Measurements from ENCODE around the gene UBE2O. TPM values are rescaled to one million over a fixed set of nuclear protein-coding genes. Genes with fewer than 3 reads are reported as not detected.
A peak's percentile ranks its signal among the peaks of the same experiment; 100 is the strongest.

The UBE2O gene
- total RNA-seq, 1 experiment from 2014 or later: 68.9 TPM

DNA sequence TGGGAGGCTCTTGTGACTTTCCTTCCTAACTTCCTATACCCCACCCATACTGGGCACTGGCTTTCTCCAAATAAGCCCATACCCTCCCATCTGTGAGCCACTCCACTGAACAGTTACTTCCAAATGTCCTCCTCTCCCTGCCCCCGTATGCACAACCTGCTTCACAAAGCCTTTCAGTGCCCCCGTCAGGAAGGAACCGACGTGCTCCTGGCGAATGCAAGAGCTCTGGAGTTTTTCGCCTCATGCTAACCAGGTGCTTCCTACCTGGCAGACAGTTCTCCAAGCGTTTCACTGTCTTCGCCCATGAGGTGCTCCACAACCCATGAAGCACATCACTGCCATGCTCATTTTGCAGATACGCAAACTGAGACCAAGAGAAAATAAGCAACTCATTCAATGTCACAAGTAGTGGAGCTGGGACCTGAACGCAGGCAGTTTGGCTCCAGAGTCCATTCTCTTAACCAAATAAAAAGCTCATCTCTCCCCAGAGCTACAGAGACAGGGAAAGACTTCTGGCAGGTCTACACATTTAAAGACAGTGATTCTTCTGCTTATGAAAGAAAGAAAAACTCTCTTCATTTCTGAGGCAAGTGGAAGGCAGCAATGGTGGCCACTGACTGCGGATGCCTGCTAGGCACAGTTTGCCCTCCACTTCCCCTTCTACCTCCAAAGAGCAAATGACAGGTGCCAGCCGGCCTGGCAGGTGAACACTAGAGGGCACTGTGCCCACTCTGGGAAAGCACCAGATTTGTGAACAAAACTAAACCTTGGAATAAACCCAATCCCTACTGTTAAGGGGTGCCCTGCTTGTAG is 44.7 kb downstream of the UBE2O start:
- DNase-seq (ENCODE audit: low spot score): peak; percentile 82
- no peak overlapping the region for H3K4me3 Mint-ChIP-seq
- ATAC-seq: peak; percentile 76
- no peak overlapping the region; the same call in 1 of the 2 replicates for H3K27ac Mint-ChIP-seq
- peaks cover 15% of the 10 kb centered on the region for H3K36me3 Mint-ChIP-seq
- CTCF ChIA-PET: interaction anchor here (0.6 to 5.1 kb wide), 22 partner anchors 10 to 115 kb away, joined by 3 to 68 read pairs (median 4); partner anchors contain the start of genes QRICH2 and UBE2O
- no peaks in the 10 kb centered on the region for H3K27me3 Mint-ChIP-seq (ENCODE audit: low read depth)
- POLR2A ChIA-PET: no interaction called here
- peaks cover 11% of the 10 kb centered on the region; the same call in 1 of the 2 replicates for H3K4me1 Mint-ChIP-seq
- no peaks in the 10 kb centered on the region for H3K9me3 Mint-ChIP-seq
- TF ChIP-seq, protein P1, sequence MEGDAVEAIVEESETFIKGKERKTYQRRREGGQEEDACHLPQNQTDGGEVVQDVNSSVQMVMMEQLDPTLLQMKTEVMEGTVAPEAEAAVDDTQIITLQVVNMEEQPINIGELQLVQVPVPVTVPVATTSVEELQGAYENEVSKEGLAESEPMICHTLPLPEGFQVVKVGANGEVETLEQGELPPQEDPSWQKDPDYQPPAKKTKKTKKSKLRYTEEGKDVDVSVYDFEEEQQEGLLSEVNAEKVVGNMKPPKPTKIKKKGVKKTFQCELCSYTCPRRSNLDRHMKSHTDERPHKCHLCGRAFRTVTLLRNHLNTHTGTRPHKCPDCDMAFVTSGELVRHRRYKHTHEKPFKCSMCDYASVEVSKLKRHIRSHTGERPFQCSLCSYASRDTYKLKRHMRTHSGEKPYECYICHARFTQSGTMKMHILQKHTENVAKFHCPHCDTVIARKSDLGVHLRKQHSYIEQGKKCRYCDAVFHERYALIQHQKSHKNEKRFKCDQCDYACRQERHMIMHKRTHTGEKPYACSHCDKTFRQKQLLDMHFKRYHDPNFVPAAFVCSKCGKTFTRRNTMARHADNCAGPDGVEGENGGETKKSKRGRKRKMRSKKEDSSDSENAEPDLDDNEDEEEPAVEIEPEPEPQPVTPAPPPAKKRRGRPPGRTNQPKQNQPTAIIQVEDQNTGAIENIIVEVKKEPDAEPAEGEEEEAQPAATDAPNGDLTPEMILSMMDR (IDR thresholded peaks at IDR 0.05): peak; percentile 59; the same call in 1 of the 2 replicates
- TF ChIP-seq, protein P2, sequence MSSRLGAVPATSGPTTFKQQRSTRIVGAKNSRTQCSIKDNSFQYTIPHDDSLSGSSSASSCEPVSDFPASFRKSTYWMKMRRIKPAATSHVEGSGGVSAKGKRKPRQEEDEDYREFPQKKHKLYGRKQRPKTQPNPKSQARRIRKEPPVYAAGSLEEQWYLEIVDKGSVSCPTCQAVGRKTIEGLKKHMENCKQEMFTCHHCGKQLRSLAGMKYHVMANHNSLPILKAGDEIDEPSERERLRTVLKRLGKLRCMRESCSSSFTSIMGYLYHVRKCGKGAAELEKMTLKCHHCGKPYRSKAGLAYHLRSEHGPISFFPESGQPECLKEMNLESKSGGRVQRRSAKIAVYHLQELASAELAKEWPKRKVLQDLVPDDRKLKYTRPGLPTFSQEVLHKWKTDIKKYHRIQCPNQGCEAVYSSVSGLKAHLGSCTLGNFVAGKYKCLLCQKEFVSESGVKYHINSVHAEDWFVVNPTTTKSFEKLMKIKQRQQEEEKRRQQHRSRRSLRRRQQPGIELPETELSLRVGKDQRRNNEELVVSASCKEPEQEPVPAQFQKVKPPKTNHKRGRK (CRISPR knock-in tag; IDR thresholded peaks at IDR 0.05; ENCODE audit: borderline replicate concordance): no peak

DNA sequence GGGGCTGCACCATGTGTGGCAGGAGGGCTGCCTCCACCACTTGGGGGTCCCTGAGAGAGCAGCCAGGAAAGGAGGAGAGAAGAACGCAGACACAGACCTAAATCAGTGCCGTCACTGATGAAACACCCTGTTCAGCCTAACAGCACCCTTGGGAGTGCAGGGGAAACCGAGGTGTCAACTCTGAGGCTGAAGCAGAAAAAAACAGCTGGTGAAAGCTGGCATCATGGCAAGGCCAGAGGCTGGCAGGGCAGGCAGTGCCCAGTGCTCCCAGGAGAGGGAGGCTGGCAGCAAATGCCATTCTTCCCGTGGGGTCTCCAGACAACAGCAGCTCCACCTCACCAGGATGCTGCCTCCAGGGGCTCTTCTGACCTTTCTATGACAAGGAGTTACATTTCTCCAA is 45.4 kb downstream of the UBE2O start:
- Mint-ChIP-seq H3K4me1 (peaks cover 11% of the 10 kb centered on the region; the same call in 1 of the 2 replicates), H3K27me3 (ENCODE audit: low read depth) (no peaks in the 10 kb centered on the region), H3K4me3 (no peak overlapping the region), H3K27ac (no peak overlapping the region), H3K36me3 (peaks cover 20% of the 10 kb centered on the region), H3K9me3 (no peaks in the 10 kb centered on the region)
- ATAC-seq (no peak), DNase-seq (ENCODE audit: low spot score) (no peak)
- ChIA-PET CTCF (interaction anchor here (1.0 to 5.1 kb wide), 9 partner anchors 9 to 100 kb away, joined by 3 to 68 read pairs (median 5); partner anchors contain the start of gene UBE2O), POLR2A (no interaction called here)
- TF ChIP-seq, protein P3, sequence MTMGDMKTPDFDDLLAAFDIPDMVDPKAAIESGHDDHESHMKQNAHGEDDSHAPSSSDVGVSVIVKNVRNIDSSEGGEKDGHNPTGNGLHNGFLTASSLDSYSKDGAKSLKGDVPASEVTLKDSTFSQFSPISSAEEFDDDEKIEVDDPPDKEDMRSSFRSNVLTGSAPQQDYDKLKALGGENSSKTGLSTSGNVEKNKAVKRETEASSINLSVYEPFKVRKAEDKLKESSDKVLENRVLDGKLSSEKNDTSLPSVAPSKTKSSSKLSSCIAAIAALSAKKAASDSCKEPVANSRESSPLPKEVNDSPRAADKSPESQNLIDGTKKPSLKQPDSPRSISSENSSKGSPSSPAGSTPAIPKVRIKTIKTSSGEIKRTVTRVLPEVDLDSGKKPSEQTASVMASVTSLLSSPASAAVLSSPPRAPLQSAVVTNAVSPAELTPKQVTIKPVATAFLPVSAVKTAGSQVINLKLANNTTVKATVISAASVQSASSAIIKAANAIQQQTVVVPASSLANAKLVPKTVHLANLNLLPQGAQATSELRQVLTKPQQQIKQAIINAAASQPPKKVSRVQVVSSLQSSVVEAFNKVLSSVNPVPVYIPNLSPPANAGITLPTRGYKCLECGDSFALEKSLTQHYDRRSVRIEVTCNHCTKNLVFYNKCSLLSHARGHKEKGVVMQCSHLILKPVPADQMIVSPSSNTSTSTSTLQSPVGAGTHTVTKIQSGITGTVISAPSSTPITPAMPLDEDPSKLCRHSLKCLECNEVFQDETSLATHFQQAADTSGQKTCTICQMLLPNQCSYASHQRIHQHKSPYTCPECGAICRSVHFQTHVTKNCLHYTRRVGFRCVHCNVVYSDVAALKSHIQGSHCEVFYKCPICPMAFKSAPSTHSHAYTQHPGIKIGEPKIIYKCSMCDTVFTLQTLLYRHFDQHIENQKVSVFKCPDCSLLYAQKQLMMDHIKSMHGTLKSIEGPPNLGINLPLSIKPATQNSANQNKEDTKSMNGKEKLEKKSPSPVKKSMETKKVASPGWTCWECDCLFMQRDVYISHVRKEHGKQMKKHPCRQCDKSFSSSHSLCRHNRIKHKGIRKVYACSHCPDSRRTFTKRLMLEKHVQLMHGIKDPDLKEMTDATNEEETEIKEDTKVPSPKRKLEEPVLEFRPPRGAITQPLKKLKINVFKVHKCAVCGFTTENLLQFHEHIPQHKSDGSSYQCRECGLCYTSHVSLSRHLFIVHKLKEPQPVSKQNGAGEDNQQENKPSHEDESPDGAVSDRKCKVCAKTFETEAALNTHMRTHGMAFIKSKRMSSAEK (CRISPR knock-in tag; IDR thresholded peaks at IDR 0.05; ENCODE audit: borderline replicate concordance): no peak
- TF ChIP-seq NR2C2 (CRISPR knock-in tag; IDR thresholded peaks at IDR 0.05): no peak
- TF ChIP-seq, protein P4, sequence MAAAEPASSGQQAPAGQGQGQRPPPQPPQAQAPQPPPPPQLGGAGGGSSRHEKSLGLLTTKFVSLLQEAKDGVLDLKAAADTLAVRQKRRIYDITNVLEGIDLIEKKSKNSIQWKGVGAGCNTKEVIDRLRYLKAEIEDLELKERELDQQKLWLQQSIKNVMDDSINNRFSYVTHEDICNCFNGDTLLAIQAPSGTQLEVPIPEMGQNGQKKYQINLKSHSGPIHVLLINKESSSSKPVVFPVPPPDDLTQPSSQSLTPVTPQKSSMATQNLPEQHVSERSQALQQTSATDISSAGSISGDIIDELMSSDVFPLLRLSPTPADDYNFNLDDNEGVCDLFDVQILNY (CRISPR knock-in tag; IDR thresholded peaks at IDR 0.05): no peak
- TF ChIP-seq HMGA2 (CRISPR knock-in tag; IDR thresholded peaks at IDR 0.05): no peak
- no peak for TF ChIP-seq GABPB1 (CRISPR knock-in tag; IDR thresholded peaks at IDR 0.05)
- no peak for TF ChIP-seq NFE2L1 (CRISPR knock-in tag; IDR thresholded peaks at IDR 0.05)
- no peak for TF ChIP-seq JAZF1 (CRISPR knock-in tag; IDR thresholded peaks at IDR 0.05)
- no peak for TF ChIP-seq NR1H2 (CRISPR knock-in tag; IDR thresholded peaks at IDR 0.05)
- TF ChIP-seq CREM (CRISPR knock-in tag; IDR thresholded peaks at IDR 0.05): no peak
- no peak for TF ChIP-seq RELA (CRISPR knock-in tag; IDR thresholded peaks at IDR 0.05; ENCODE audit: borderline replicate concordance)
- TF ChIP-seq, protein P5, sequence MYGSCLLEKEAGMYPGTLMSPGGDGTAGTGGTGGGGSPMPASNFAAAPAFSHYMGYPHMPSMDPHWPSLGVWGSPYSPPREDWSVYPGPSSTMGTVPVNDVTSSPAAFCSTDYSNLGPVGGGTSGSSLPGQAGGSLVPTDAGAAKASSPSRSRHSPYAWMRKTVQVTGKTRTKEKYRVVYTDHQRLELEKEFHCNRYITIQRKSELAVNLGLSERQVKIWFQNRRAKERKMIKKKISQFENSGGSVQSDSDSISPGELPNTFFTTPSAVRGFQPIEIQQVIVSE (CRISPR knock-in tag; IDR thresholded peaks at IDR 0.05; ENCODE audit: borderline replicate concordance): no peak
- TF ChIP-seq ATF1 (CRISPR knock-in tag; IDR thresholded peaks at IDR 0.05): no peak
- no peak for TF ChIP-seq NFYB (CRISPR knock-in tag; conservative IDR thresholded peaks at IDR 0.05; ENCODE audit: low read depth)
- no peak for TF ChIP-seq PRRX2 (CRISPR knock-in tag; IDR thresholded peaks at IDR 0.05)
